HCT116 (cell line): ENCODE measurements around the gene ZNF516. TPM values are rescaled to one million over a fixed set of nuclear protein-coding genes. Genes with fewer than 3 reads are reported as not detected.

ENCODE experiments used
- ATAC-seq: fragments of 200-7000 bp; cut with Tn5 transposase; 2 replicates; pipeline ENCODE4 v1.9.1; 2020; ENCODE audit warnings: mild to moderate bottlenecking, moderate library complexity
- BruUV-seq: library from RNA; stranded (reverse); fragments of 400-500 nt; replicated peaks from 2 replicates; lab custom pipeline; 2021; lab: Mats Ljungman, UMichigan
- CTCF ChIA-PET: fragments of 300-600 bp; sonication (Branson Sonifier 250); formaldehyde crosslinking; loops from one replicate; lab custom pipeline; 2021; ENCODE audit warnings: antibody characterized with exemption; lab: Charles Lee
- POLR2A ChIA-PET: fragments of 300-600, 350-600 bp; sonication (Branson Sonifier 250); formaldehyde crosslinking; loops from one replicate; lab custom pipeline; 2021; ENCODE audit warnings: antibody characterized with exemption; lab: Charles Lee
- RAD21 ChIA-PET, 2 experiments: fragments of 300-600 bp; sonication (Branson Sonifier 250); formaldehyde crosslinking; loops; one replicate each; lab custom pipeline; 2023; ENCODE audit warnings: low total read pairs in 2 of 2; ENCODE audit not compliant: uncharacterized antibody in 2 of 2, unreplicated experiment in 2 of 2, low non-redundant PET in 1 of 2; lab: Charles Lee
- DNase-seq: peaks from one replicate; pipeline ENCODE4 v3.0.0-alpha.2; 2010; ENCODE audit warnings: low read depth, low spot score
- H2AFZ ChIP-seq: fragments of 200-600 bp; shearing (Covaris generic), sonication (generic); 2 replicates; pipeline ENCODE4 v1.6.1; 2017; ENCODE audit warnings: low read depth, mixed run types, mixed read lengths, antibody characterized with exemption, low read length; ENCODE audit not compliant: poor library complexity, severe bottlenecking
- H3K27ac ChIP-seq: 2 replicates; pipeline ENCODE4 v1.5.1; 2012; ENCODE audit warnings: low read depth, low read length
- H3K27me3 ChIP-seq: fragments of 200-600 bp; sonication (generic); 2 replicates; pipeline ENCODE4 v1.6.1; 2016; ENCODE audit warnings: mixed run types, low read length, mixed read lengths; ENCODE audit not compliant: insufficient read depth
- H3K36me3 ChIP-seq, 2 experiments: fragments of 200-500 bp in 1 of 2; fragments of 200-600 bp in 1 of 2; sonication (Bioruptor generic) in 1 of 2; sonication (generic) in 1 of 2; 2 replicates each; pipeline versions ENCODE4 v1.5.1 to v1.6.1; 2014 to 2016; ENCODE audit warnings: low read length in 2 of 2, inconsistent platforms in 1 of 2, mixed read lengths in 1 of 2, mixed run types in 1 of 2; ENCODE audit not compliant: insufficient read depth in 2 of 2, control insufficient read depth in 1 of 2
- H3K4me1 ChIP-seq, 2 experiments: fragments of 200-600 bp in 1 of 2; sonication (generic) in 1 of 2; 2 replicates each; pipeline versions ENCODE4 v1.5.1 to v1.6.1; 2012 to 2017; ENCODE audit warnings: low read length in 2 of 2, inconsistent platforms in 1 of 2, mild to moderate bottlenecking in 1 of 2, mixed read lengths in 1 of 2, mixed run types in 1 of 2, moderate library complexity in 1 of 2; ENCODE audit not compliant: insufficient read depth in 2 of 2, control insufficient read depth in 1 of 2
- H3K4me2 ChIP-seq: fragments of 200-600 bp; sonication (generic); 2 replicates; pipeline ENCODE4 v1.6.1; 2017; ENCODE audit warnings: mixed run types, low read length, mixed read lengths
- H3K4me3 ChIP-seq, 2 experiments: fragments of 200-600 bp in 1 of 2; sonication (generic) in 1 of 2; replicated peaks in 1 of 2; 2 replicates each; pipeline ENCODE4 v1.5.1; 2011 to 2016; ENCODE audit warnings: low read length in 2 of 2, control low read depth in 1 of 2, low read depth in 1 of 2, mild to moderate bottlenecking in 1 of 2, mixed read lengths in 1 of 2, mixed run types in 1 of 2
- H3K79me2 ChIP-seq: fragments of 200-600 bp; sonication (generic); 2 replicates; pipeline ENCODE4 v1.6.1; 2017; ENCODE audit warnings: mild to moderate bottlenecking, mixed run types, low read length, moderate library complexity, mixed read lengths; ENCODE audit not compliant: insufficient read depth
- H3K9ac ChIP-seq: fragments of 200-600 bp; sonication (generic); 2 replicates; pipeline ENCODE4 v1.6.1; 2016; ENCODE audit warnings: low read length, mixed read lengths
- H3K9me2 ChIP-seq: fragments of 200-600 bp; sonication (generic), shearing (Covaris generic); 2 replicates; pipeline ENCODE4 v1.6.1; 2017; ENCODE audit warnings: mixed run types, mild to moderate bottlenecking, moderate library complexity; ENCODE audit not compliant: insufficient read depth
- H3K9me3 ChIP-seq, 2 experiments: fragments of 200-500 bp in 1 of 2; fragments of 200-600 bp in 1 of 2; sonication (Bioruptor generic) in 1 of 2; sonication (generic) in 1 of 2; 2 replicates each; pipeline ENCODE4 v1.6.1; 2014 to 2017; ENCODE audit warnings: low read length in 2 of 2, mixed read lengths in 2 of 2, inconsistent platforms in 1 of 2, low read depth in 1 of 2, mild to moderate bottlenecking in 1 of 2, mixed run types in 1 of 2, moderate library complexity in 1 of 2; ENCODE audit not compliant: control insufficient read depth in 1 of 2, insufficient read depth in 1 of 2
- H4K20me1 ChIP-seq: fragments of 200-600 bp; sonication (generic), shearing (Covaris generic); 2 replicates; pipeline ENCODE4 v1.6.1; 2017; ENCODE audit warnings: mixed run types, mild to moderate bottlenecking, moderate library complexity; ENCODE audit not compliant: insufficient read depth
- ATF3 ChIP-seq: IDR thresholded peaks from 2 replicates; pipeline ENCODE4 v1.6.1; 2012
- EZH2 ChIP-seq: fragments of 200-600 bp; sonication (generic); IDR thresholded peaks from 2 replicates; pipeline ENCODE4 v1.6.1; 2017; ENCODE audit warnings: antibody characterized with exemption, mixed run types
- FOSL1 ChIP-seq: IDR thresholded peaks from 2 replicates; pipeline ENCODE4 v1.6.1; 2012; ENCODE audit warnings: low read depth
- JUND ChIP-seq: IDR thresholded peaks from 2 replicates; pipeline ENCODE4 v1.6.1; 2012
- RAD21 ChIP-seq: IDR thresholded peaks from 2 replicates; pipeline ENCODE4 v1.6.1; 2012; ENCODE audit warnings: low read depth, mild to moderate bottlenecking
- SIN3A ChIP-seq: IDR thresholded peaks from 2 replicates; pipeline ENCODE4 v1.6.1; 2012; ENCODE audit warnings: low read depth
- intact Hi-C: fragments of 100-400 bp; cut with micrococcal nuclease; formaldehyde crosslinking; loops from 2 replicates; pipeline ENCODE4 v1.10.0; 2022
- total RNA-seq: library from RNA; stranded (reverse); gene quantifications from one replicate; pipeline ENCODE4 v1.2.1, GENCODE V29; 2021; ENCODE audit not compliant: unreplicated experiment
- TF ChIP-seq, protein P1 (sequence below): IDR thresholded peaks from 2 replicates; pipeline ENCODE4 v1.6.1; 2012; ENCODE audit warnings: low read depth

The ZNF516 gene
- total RNA-seq, 1 experiment from 2014 or later: 32.0 TPM

GRCh38 chr18:76432970-76433767 is 61.9 kb downstream of the ZNF516 start:
- H3K79me2 ChIP-seq: no peaks in the 10 kb centered on the region; the same call in 1 of the 2 replicates

More at GRCh38 chr18:76432970-76433767, 61.9 kb downstream of the ZNF516 start:
- CTCF ChIA-PET: no interaction called here
- Histone ChIP-seq H3K4me1 (peaks cover 0 to 3% of the 10 kb centered on the region in 2 experiments; a peak in 1 of 4 replicates), H3K27me3 (no peaks in the 10 kb centered on the region), H3K9me3 (no peaks in the 10 kb centered on the region), H3K4me3 (no peak overlapping the region), H3K9ac (no peak overlapping the region), H3K9me2 (no peaks in the 10 kb centered on the region), H3K36me3 (no peaks in the 10 kb centered on the region), H3K4me2 (no peak overlapping the region), H4K20me1 (no peaks in the 10 kb centered on the region), H3K27ac (no peak overlapping the region), H2AFZ (no peak overlapping the region)
- ATAC-seq (no peak), DNase-seq (no peak)
- BruUV-seq: no TSS peak
- POLR2A ChIA-PET: no interaction called here
- intact Hi-C loops: no loop called here
- no peak for TF ChIP-seq JUND
- TF ChIP-seq FOSL1: no peak
- TF ChIP-seq SIN3A: no peak
- TF ChIP-seq EZH2: no peak
- TF ChIP-seq ATF3: no peak
- TF ChIP-seq RAD21: no peak
- TF ChIP-seq, protein P1, sequence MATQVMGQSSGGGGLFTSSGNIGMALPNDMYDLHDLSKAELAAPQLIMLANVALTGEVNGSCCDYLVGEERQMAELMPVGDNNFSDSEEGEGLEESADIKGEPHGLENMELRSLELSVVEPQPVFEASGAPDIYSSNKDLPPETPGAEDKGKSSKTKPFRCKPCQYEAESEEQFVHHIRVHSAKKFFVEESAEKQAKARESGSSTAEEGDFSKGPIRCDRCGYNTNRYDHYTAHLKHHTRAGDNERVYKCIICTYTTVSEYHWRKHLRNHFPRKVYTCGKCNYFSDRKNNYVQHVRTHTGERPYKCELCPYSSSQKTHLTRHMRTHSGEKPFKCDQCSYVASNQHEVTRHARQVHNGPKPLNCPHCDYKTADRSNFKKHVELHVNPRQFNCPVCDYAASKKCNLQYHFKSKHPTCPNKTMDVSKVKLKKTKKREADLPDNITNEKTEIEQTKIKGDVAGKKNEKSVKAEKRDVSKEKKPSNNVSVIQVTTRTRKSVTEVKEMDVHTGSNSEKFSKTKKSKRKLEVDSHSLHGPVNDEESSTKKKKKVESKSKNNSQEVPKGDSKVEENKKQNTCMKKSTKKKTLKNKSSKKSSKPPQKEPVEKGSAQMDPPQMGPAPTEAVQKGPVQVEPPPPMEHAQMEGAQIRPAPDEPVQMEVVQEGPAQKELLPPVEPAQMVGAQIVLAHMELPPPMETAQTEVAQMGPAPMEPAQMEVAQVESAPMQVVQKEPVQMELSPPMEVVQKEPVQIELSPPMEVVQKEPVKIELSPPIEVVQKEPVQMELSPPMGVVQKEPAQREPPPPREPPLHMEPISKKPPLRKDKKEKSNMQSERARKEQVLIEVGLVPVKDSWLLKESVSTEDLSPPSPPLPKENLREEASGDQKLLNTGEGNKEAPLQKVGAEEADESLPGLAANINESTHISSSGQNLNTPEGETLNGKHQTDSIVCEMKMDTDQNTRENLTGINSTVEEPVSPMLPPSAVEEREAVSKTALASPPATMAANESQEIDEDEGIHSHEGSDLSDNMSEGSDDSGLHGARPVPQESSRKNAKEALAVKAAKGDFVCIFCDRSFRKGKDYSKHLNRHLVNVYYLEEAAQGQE: no peak
- RAD21 ChIA-PET: no interaction called here
